ENCODE measurements around the gene EVA1A. TPM values are rescaled to one million over a fixed set of nuclear protein-coding genes. Genes with fewer than 3 reads are reported as not detected.

The EVA1A gene
- total RNA-seq, 4 donors from 2014 or later = 0.17 to 1.2 (median 0.69) TPM; not detected in 1

GRCh38 chr2:75495862-75496261 lies 64.9 kb downstream of the EVA1A start:
- DNase-seq (ENCODE audit: extremely low spot score) = no peak
- WGBS = 78% methylated on average over 2 of the region's 2 CpGs
- no peaks in the 10 kb centered on the region for H3K9me3 ChIP-seq
- H3K36me3 ChIP-seq = no peaks in the 10 kb centered on the region
- TF ChIP-seq POLR2A (IDR thresholded peaks at IDR 0.05; ENCODE audit: low read depth) = no peak
- no peaks in the 10 kb centered on the region for H3K4me1 ChIP-seq
- intact Hi-C loops (cut with DNase I) = no loop called here
- no peak overlapping the region for H3K4me3 ChIP-seq
- H3K27me3 ChIP-seq = no peaks in the 10 kb centered on the region
- no peak overlapping the region for H3K27ac ChIP-seq (replicated peaks in 1 of 4)

DNA sequence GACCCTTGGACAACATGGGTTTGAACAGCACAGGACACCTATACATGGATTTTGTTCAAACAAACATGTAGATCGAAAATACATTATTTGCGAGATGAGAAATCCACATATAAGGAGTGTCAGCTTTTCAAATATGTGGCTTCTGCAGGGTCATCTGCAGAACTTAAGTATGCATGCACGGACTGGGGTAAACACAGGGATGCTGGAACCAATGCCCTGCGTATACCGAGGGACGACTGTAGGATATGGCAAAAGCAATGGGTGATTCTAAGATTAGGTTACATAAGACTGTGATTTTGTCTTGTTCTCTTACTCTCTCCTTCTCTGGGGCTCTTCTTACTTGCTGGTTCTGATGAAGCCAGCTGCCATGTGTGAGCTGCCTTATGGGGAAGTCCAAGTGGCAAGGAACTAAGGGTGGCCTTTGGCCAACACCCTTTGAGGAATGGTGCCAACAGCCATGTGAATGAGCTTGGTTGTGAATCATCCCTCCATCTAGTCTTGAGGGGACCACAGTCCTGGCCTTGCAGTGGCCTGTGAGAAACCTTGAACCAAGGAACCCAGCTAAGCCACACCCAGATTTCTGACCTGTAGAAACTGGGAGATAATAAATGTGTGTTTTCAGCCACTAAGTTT lies 66.5 kb downstream of the EVA1A start:
- intact Hi-C loops (cut with DNase I) = no loop called here
- Histone ChIP-seq H3K27ac (replicated peaks in 1 of 4) (no peak overlapping the region), H3K9me3 (no peaks in the 10 kb centered on the region), H3K27me3 (no peaks in the 10 kb centered on the region), H3K4me1 (no peaks in the 10 kb centered on the region), H3K36me3 (no peaks in the 10 kb centered on the region), H3K4me3 (no peak overlapping the region)
- 95% methylated on average over 6 of the region's 6 CpGs for WGBS
- no peak for DNase-seq (ENCODE audit: extremely low spot score)
- no peak for TF ChIP-seq POLR2AphosphoS5 (IDR thresholded peaks at IDR 0.05)
- no peak for TF ChIP-seq EP300 (IDR thresholded peaks at IDR 0.05)
- no peak for TF ChIP-seq POLR2A (IDR thresholded peaks at IDR 0.05; ENCODE audit: low read depth)
- TF ChIP-seq, protein P1, sequence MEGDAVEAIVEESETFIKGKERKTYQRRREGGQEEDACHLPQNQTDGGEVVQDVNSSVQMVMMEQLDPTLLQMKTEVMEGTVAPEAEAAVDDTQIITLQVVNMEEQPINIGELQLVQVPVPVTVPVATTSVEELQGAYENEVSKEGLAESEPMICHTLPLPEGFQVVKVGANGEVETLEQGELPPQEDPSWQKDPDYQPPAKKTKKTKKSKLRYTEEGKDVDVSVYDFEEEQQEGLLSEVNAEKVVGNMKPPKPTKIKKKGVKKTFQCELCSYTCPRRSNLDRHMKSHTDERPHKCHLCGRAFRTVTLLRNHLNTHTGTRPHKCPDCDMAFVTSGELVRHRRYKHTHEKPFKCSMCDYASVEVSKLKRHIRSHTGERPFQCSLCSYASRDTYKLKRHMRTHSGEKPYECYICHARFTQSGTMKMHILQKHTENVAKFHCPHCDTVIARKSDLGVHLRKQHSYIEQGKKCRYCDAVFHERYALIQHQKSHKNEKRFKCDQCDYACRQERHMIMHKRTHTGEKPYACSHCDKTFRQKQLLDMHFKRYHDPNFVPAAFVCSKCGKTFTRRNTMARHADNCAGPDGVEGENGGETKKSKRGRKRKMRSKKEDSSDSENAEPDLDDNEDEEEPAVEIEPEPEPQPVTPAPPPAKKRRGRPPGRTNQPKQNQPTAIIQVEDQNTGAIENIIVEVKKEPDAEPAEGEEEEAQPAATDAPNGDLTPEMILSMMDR (IDR thresholded peaks at IDR 0.05) = no peak

DNA sequence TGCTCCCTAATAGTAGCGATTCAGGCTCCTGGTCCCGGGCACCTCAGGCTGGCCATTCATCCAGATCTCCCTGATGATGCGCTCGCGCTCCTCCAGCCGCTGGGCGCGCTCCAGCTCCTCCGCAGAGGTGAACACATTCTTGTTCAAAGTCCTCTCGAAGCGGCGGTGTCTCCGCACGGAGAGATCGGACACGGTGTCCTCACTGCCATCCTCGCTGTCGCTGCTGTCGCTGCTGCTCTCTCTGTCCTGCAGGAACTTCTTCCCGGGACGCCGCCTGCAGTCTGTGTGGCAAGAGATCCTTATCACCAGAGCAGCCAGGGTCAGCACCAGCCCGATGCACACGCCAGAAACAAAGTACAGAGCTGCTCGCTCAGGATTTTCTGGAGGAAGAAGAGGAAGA lies 67.5 kb downstream of the EVA1A start:
- Histone ChIP-seq H3K27me3 (no peaks in the 10 kb centered on the region), H3K4me3 (no peak overlapping the region), H3K27ac (replicated peaks in 1 of 4) (no peak overlapping the region), H3K9me3 (no peaks in the 10 kb centered on the region), H3K36me3 (no peaks in the 10 kb centered on the region), H3K4me1 (no peaks in the 10 kb centered on the region)
- intact Hi-C loops (cut with DNase I) = no loop called here
- no peak for DNase-seq (ENCODE audit: extremely low spot score)
- TF ChIP-seq, protein P1 (IDR thresholded peaks at IDR 0.05) = no peak
- TF ChIP-seq POLR2A (IDR thresholded peaks at IDR 0.05; ENCODE audit: low read depth) = no peak
- no peak for TF ChIP-seq POLR2AphosphoS5 (IDR thresholded peaks at IDR 0.05)
- no peak for TF ChIP-seq EP300 (IDR thresholded peaks at IDR 0.05)
- 96% methylated on average over 25 of the region's 25 CpGs for WGBS

DNA sequence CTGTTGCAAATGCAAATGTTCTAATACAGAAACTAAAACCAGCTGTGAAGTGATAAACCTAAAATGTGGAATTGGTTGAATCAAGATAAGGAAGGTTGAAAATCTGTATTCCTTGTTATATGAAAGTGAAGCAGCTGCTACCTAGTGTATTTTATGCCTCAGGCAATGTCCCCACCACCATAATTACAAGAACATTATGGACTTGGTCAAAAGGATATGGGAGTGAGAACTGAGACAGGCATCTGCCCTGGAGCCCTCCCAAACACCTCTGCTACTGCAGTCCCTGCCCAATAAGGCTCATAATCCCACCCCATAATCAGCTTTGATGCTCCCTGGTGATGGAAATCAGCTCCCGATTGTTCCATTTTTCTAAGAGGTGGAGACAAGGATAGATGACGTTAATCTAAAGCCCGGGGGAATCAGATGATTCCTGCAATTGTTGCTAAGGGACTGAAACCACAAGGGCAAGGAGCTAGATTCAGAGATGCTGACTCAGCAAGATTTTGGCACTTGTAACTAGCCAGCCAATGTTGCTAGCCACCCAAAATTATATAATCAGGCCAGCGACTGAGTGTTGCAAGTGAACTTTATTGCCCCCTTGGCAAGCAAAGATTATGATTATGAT lies 69.5 kb downstream of the EVA1A start:
- H3K4me3 ChIP-seq = no peak overlapping the region
- no peaks in the 10 kb centered on the region for H3K4me1 ChIP-seq
- no peaks in the 10 kb centered on the region for H3K9me3 ChIP-seq
- no peaks in the 10 kb centered on the region for H3K27me3 ChIP-seq
- no peak overlapping the region for H3K27ac ChIP-seq (replicated peaks in 1 of 4)
- TF ChIP-seq POLR2AphosphoS5 (IDR thresholded peaks at IDR 0.05) = no peak
- TF ChIP-seq, protein P1 (IDR thresholded peaks at IDR 0.05) = no peak
- no peak for TF ChIP-seq POLR2A (IDR thresholded peaks at IDR 0.05; ENCODE audit: low read depth)
- no peak for TF ChIP-seq EP300 (IDR thresholded peaks at IDR 0.05)
- 89% methylated on average over 4 of the region's 4 CpGs for WGBS
- intact Hi-C loops (cut with DNase I) = no loop called here
- DNase-seq (ENCODE audit: extremely low spot score) = no peak
- H3K36me3 ChIP-seq = no peaks in the 10 kb centered on the region

DNA sequence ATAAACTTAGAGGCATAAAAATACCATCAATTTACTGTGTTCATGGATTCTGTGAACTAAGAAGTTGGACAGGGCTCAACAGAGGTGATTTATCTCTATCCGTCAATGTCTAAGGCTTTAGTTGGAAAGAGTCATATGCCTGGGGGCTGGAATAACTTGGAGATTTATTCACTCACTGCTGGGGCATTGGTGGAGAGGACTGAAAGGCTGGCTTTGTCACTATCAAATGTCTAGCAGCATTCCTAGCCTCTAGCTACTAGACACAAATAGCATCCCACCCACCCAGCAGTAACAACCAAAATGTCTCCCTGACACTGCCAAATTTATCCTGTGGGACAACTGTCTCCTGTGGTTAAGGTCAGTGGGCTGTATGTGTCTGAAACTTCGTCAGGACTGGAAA lies 71.0 kb downstream of the EVA1A start:
- TF ChIP-seq EP300 (IDR thresholded peaks at IDR 0.05) (no peak), POLR2AphosphoS5 (IDR thresholded peaks at IDR 0.05) (no peak), POLR2A (IDR thresholded peaks at IDR 0.05; ENCODE audit: low read depth) (no peak)
- TF ChIP-seq, protein P1 (IDR thresholded peaks at IDR 0.05) = no peak
- WGBS = 74% methylated on average over 2 of the region's 2 CpGs

More for the DNA sequence above, 71.0 kb downstream of the EVA1A start:
- Histone ChIP-seq H3K27me3 (no peaks in the 10 kb centered on the region), H3K4me1 (no peaks in the 10 kb centered on the region), H3K27ac (replicated peaks in 1 of 4) (no peak overlapping the region), H3K9me3 (no peaks in the 10 kb centered on the region), H3K36me3 (no peaks in the 10 kb centered on the region), H3K4me3 (no peak overlapping the region)
- no peak for DNase-seq (ENCODE audit: extremely low spot score)
- intact Hi-C loops (cut with DNase I) = no loop called here
